Lower leg skin (tissue), 4 donors: ENCODE results near the gene KIRREL3. TPM values are rescaled to one million over a fixed set of nuclear protein-coding genes. Genes with fewer than 3 reads are reported as not detected.

ENCODE experiments used
- DNase-seq, 2 donors: peaks; one replicate each; pipeline ENCODE4 v3.0.0-alpha.2; 2019; ENCODE audit warnings: low spot score in 2 of 2
- H3K4me3 ChIP-seq: fragments of 200-600 bp; sonication (generic); 2 replicates; pipeline ENCODE4 v1.5.1; 2017; ENCODE audit warnings: mild to moderate bottlenecking, low read depth; ENCODE audit not compliant: poor library complexity, severe bottlenecking
- POLR2A ChIP-seq, 2 donors: fragments of 450-650 bp; IDR thresholded peaks; one replicate each; pipeline ENCODE4 v1.6.1; 2016 to 2017; ENCODE audit warnings: antibody characterized with exemption in 2 of 2, mild to moderate bottlenecking in 1 of 2, moderate library complexity in 1 of 2
- WGBS, 2 donors: methylation state at CpG; one replicate each; pipeline ENCODE4 v1.1.5; 2018; 5-methylcytosine and 5-hydroxymethylcytosine counted together
- intact Hi-C: fragments of 100-400 bp; cut with DNase I; formaldehyde crosslinking; loops from one replicate; pipeline ENCODE4 v1.15.0; 2023; ENCODE audit warnings: low total_unique reads
- total RNA-seq, 4 donors: library from RNA; depleted of rRNA; stranded (reverse); fragments of >200 nt; gene quantifications; one replicate each; pipeline ENCODE4 v1.1.0, GENCODE V29; 2016
- TF ChIP-seq, protein P1 (sequence below), 3 donors: fragments of 450-650 bp; IDR thresholded peaks; one replicate each; pipeline ENCODE4 v1.5.1; 2016; ENCODE audit warnings: antibody characterized with exemption in 3 of 3, mild to moderate bottlenecking in 3 of 3, moderate library complexity in 2 of 3

The KIRREL3 gene
- total RNA-seq, 4 donors from 2014 or later = 0.13 TPM; not detected in 3

DNA sequence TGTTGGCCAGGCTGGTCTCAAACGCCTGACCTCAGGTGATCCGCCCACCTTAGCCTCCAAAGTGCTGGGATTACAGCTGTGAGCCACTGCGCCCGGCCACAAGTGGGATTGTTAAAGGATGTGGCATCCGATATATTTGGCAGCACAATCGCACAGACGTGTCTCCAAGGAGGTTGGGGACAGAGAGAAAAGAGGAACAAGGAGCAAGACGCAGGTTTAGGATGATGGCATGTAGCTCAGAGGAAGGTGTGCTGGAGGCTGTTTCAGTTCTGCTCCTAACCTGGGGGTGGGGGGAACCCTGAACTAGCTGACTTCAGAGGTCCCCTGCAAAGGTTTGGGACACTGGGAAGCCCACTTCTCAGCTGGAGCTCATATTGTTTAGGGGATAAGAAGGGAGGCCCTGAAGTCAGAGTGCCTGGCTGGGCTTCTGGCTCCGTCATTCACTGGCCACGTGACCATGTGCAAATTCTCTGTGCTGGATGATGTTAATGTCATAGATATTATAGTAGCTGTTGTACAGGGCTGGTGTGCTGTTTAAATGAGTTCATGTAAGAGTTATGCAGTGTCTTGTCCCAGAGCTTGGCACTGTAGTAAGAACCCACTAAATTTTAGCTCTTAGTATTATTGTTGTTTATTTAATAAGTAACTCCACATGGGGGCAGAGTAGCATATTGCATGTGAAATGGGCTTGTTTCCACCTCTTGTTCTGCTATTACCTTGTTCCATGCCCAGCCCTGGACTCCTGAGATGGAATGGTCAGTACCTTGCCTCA is 515.4 kb downstream of the KIRREL3 start:
- WGBS, 2 donors = 69 to 74% methylated on average over 10 of the region's 10 CpGs
- TF ChIP-seq, protein P1, sequence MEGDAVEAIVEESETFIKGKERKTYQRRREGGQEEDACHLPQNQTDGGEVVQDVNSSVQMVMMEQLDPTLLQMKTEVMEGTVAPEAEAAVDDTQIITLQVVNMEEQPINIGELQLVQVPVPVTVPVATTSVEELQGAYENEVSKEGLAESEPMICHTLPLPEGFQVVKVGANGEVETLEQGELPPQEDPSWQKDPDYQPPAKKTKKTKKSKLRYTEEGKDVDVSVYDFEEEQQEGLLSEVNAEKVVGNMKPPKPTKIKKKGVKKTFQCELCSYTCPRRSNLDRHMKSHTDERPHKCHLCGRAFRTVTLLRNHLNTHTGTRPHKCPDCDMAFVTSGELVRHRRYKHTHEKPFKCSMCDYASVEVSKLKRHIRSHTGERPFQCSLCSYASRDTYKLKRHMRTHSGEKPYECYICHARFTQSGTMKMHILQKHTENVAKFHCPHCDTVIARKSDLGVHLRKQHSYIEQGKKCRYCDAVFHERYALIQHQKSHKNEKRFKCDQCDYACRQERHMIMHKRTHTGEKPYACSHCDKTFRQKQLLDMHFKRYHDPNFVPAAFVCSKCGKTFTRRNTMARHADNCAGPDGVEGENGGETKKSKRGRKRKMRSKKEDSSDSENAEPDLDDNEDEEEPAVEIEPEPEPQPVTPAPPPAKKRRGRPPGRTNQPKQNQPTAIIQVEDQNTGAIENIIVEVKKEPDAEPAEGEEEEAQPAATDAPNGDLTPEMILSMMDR (IDR thresholded peaks at IDR 0.05) = no peak
- TF ChIP-seq POLR2A (IDR thresholded peaks at IDR 0.05) = no peak
- no peak for DNase-seq
- H3K4me3 ChIP-seq = no peak overlapping the region
- intact Hi-C loops = loop anchor here (2.0 kb wide), 1 partner anchor 174 kb away; no protein-coding TSS in a partner anchor

DNA sequence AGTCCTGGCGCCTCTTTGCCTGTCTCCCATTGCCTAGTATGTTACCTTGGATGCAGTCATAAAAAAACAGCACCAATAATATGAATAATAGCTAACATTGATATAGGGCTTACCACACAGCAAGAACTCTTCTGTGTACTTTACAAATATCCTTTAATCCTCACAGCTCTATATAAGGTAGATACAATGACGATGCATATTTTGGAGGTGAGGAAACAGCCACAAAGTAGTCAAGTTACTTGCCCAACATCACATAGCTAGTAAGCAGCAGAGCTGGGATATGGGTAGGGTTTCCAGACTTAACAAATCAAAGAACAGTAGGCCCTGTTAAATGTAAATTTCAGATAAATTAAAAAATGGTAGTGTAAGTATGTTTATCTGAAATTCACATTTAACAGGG is 516.3 kb downstream of the KIRREL3 start:
- intact Hi-C loops = loop anchor here (2.0 kb wide), 1 partner anchor 173 kb away; no protein-coding TSS in a partner anchor
- DNase-seq = no peak
- TF ChIP-seq, protein P1 (IDR thresholded peaks at IDR 0.05) = no peak
- no peak for TF ChIP-seq POLR2A (IDR thresholded peaks at IDR 0.05)
- H3K4me3 ChIP-seq = no peak overlapping the region
- 87 to 94% methylated on average over 2 of the region's 2 CpGs for WGBS, 2 donors

DNA sequence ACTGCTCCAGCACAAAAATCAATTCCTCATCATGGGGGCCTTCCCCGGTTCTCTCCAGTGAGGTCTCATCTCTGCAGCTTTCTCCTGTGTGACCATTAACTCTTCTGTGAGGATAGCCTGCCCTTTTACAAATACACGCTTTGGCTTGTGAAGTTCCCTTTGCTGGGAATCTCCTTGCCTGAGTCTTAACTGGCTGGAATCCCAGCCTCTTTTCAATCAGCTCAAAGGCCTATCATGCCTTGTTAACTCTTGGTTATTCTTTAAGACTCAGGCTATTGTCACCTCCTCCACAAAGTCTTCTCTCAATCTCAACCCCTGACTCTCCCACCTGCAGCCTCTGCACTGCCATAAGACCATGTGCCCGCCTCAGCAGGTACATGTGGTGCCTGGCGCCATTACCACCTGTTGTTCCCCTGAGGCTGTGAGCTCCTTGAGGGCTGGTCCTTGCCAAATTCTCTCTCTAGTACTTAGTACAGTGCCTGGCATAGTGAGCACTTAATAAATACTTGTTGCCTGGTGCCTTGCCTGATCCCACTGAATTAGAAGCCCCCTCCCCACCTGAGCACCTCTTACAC is 516.9 kb downstream of the KIRREL3 start:
- DNase-seq = no peak
- TF ChIP-seq, protein P1 (IDR thresholded peaks at IDR 0.05) = no peak
- TF ChIP-seq POLR2A (IDR thresholded peaks at IDR 0.05) = no peak
- H3K4me3 ChIP-seq = no peak overlapping the region
- intact Hi-C loops = loop anchor here (2.0 kb wide), 2 partner anchors 45 to 173 kb away; no protein-coding TSS in a partner anchor
- 90 to 91% methylated on average over 4 of the region's 4 CpGs for WGBS, 2 donors

DNA sequence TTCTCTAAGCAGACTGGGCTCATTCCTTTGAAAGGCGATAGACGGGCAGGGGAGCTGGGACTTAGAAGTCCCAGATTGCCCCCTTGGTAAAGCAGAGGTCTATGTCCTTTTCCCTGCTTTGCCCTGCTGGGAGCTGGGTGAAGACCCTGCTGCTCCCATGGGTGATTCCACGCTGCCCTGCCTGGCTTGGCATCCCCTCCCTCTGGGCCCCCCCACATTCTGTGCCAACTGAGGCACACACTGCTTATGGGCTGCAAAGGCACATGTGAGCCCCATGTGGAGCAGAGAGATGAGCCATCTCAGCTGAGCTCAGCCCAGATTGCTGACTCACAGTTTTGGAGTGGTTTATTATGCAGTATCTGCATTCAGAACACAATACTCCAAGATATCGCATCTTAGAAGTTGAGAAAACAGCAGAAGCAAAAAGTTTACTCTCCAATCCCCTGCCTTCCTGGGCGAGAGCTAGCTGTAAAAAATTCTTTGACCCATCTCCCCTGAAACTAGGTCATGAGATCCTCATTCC is 517.9 kb downstream of the KIRREL3 start:
- H3K4me3 ChIP-seq = no peak overlapping the region
- WGBS, 2 donors = 93 to 97% methylated on average over 5 of the region's 5 CpGs
- TF ChIP-seq POLR2A (IDR thresholded peaks at IDR 0.05) = no peak
- TF ChIP-seq, protein P1 (IDR thresholded peaks at IDR 0.05) = no peak
- intact Hi-C loops = loop anchor here (2.0 kb wide), 1 partner anchor 44 kb away; no protein-coding TSS in a partner anchor
- DNase-seq = no peak

DNA sequence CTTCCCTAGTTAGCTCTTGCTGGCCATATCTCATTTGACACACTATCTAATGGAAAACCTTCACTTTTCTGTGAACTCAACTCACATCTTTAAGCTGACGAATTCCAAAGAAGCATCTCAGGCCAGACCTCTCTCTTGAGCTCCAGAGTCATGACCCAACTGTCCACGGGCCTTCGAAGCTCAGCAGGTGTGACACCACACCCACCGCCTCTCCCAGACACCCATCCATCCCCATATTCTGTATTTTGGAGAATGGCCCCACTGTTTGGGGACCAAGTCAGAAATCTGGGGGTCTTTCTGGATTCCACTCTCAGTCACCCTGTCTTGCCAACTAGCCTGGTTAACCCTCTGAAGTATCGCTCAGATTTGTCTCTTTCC is 519.3 kb downstream of the KIRREL3 start:
- 81 to 84% methylated on average over 5 of the region's 5 CpGs for WGBS, 2 donors

More for the DNA sequence above, 519.3 kb downstream of the KIRREL3 start:
- intact Hi-C loops = no loop called here
- TF ChIP-seq, protein P1 (IDR thresholded peaks at IDR 0.05) = no peak
- TF ChIP-seq POLR2A (IDR thresholded peaks at IDR 0.05) = no peak
- no peak for DNase-seq
- no peak overlapping the region for H3K4me3 ChIP-seq
